Spleen (tissue), 11 donors: ENCODE measurements around the gene OR6B3. TPM values are rescaled to one million over a fixed set of nuclear protein-coding genes. Genes with fewer than 3 reads are reported as not detected.

Experiments used
- DNase-seq: peaks from one replicate; pipeline ENCODE4 v3.0.0-alpha.2; 2020
- H3K27ac ChIP-seq, 8 donors: fragments of 200-600 bp; sonication (generic) in 7 of 8; 1 replicate in 4 of 8; 2 replicates in 4 of 8; pipeline versions ENCODE4 v1.5.0 to v1.8.0; 2016 to 2021; ENCODE audit warnings: inconsistent platforms in 4 of 8, mild to moderate bottlenecking in 4 of 8, moderate library complexity in 1 of 8
- H3K27me3 ChIP-seq, 7 donors: fragments of 200-600 bp; sonication (generic) in 6 of 7; replicated peaks in 1 of 7; 1 replicate in 4 of 7; 2 replicates in 3 of 7; pipeline versions ENCODE4 v1.5.0 to v1.8.0; 2016 to 2021; ENCODE audit warnings: inconsistent platforms in 3 of 7, mild to moderate bottlenecking in 1 of 7
- H3K36me3 ChIP-seq, 6 donors: fragments of 200-600 bp; sonication (generic) in 5 of 6; 1 replicate in 4 of 6; 2 replicates in 2 of 6; pipeline versions ENCODE4 v1.5.0 to v1.8.0; 2016 to 2021; ENCODE audit warnings: inconsistent platforms in 2 of 6
- H3K4me1 ChIP-seq, 6 donors: fragments of 200-600 bp; sonication (generic) in 5 of 6; 1 replicate in 3 of 6; 2 replicates in 3 of 6; pipeline versions ENCODE4 v1.5.0 to v1.8.0; 2016 to 2021; ENCODE audit warnings: inconsistent platforms in 3 of 6
- H3K4me3 ChIP-seq, 8 donors: fragments of 200-600 bp; sonication (generic) in 7 of 8; 1 replicate in 4 of 8; 2 replicates in 4 of 8; pipeline versions ENCODE4 v1.5.0 to v1.8.0; 2016 to 2021; ENCODE audit warnings: inconsistent platforms in 4 of 8, mild to moderate bottlenecking in 4 of 8, moderate library complexity in 2 of 8
- H3K9me3 ChIP-seq, 8 donors: fragments of 200-600 bp; sonication (generic) in 7 of 8; 1 replicate in 4 of 8; 2 replicates in 4 of 8; pipeline versions ENCODE4 v1.5.0 to v1.8.0; 2016 to 2021; ENCODE audit warnings: inconsistent platforms in 4 of 8
- CTCF ChIP-seq, 11 experiments: fragments of 200-600 bp in 7 of 11; fragments of 450-650 bp in 4 of 11; sonication (generic) in 4 of 11; IDR thresholded peaks in 8 of 11; conservative IDR thresholded peaks in 3 of 11; 1 replicate in 7 of 11; 2 replicates in 4 of 11; pipeline versions ENCODE4 v1.4.0 to v1.8.0; 2016 to 2021; ENCODE audit warnings: antibody characterized with exemption in 11 of 11, inconsistent platforms in 4 of 11, mild to moderate bottlenecking in 1 of 11
- POLR2A ChIP-seq, 3 donors: fragments of 450-650 bp; IDR thresholded peaks; one replicate each; pipeline ENCODE4 v1.5.1; 2017; ENCODE audit warnings: antibody characterized with exemption in 3 of 3, mild to moderate bottlenecking in 1 of 3
- POLR2AphosphoS5 ChIP-seq, 3 donors: sonication (generic); formaldehyde crosslinking; IDR thresholded peaks; one replicate each; pipeline ENCODE4 v1.5.1; 2017; ENCODE audit warnings: antibody characterized with exemption in 3 of 3
- WGBS, 5 donors: extraction: QIAGEN DNeasy Blood & Tissue Kit in 3 of 5; methylation state at CpG; one replicate each; pipeline versions ENCODE4 v1.1.5 to v1.1.7; 2013 to 2018; 5-methylcytosine and 5-hydroxymethylcytosine counted together
- intact Hi-C: fragments of 100-400 bp; cut with DNase I; formaldehyde crosslinking; loops from one replicate; pipeline ENCODE4 v1.15.0; 2023; ENCODE audit warnings: low total_unique reads
- polyA plus RNA-seq, 3 donors: library from polyadenylated mRNA; stranded (reverse); fragments of 200-250 nt; gene quantifications; one replicate each; pipeline ENCODE4 v1.2.1, GENCODE V29; 2013
- total RNA-seq, 7 donors: library from RNA; depleted of rRNA in 3 of 7; stranded (reverse); fragments of >200 nt in 3 of 7; fragmentation: NEBNext Ultra II Directional in 4 of 7; extraction: Animal tissue kit (Norgen Biotek cat#: 25700) in 4 of 7; gene quantifications; one replicate each; pipeline versions ENCODE4 v1.1.0 to v1.2.1, GENCODE V29; 2016 to 2021
- donor health status: healthy with polysubstance abuse.
- donor health status: DM: no; HTN: no; CAD: no; lungs with moderate emphysema.
- donor health status: DM: no; HTN: no; CAD: no.
- donor health status: Bipolar disorder and iron deficiency.
- donor health status: healthy.
- donor health status: DM: no; HTN: no; CAD: no.
- donor health status: DM: yes; HTN: yes; CAD: no.

Gene OR6B3
- total and polyA plus RNA-seq, 10 donors = not detected

GRCh38 chr2:240021488-240022104 lies 31.7 kb downstream of the OR6B3 start:
- H3K36me3 ChIP-seq = peaks cover 0 to 49% (median 43%) of the 10 kb centered on the region in 6 donors
- H3K9me3 ChIP-seq = no peaks in the 10 kb centered on the region
- no peak overlapping the region for H3K4me3 ChIP-seq
- intact Hi-C loops = no loop called here
- WGBS, 5 donors = 57 to 68% (median 67%) methylated on average over 8 to 9 of the region's 9 CpGs
- no peak for TF ChIP-seq POLR2A (IDR thresholded peaks at IDR 0.05)
- TF ChIP-seq CTCF (IDR thresholded peaks at IDR 0.05 in 8 of 11, conservative IDR thresholded peaks at IDR 0.05 in 3 of 11) = peak in 10 of 11 experiments; percentile 29 to 82 (median 68)
- DNase-seq = peak; percentile 89
- H3K4me1 ChIP-seq = peaks cover 11 to 42% (median 29%) of the 10 kb centered on the region in 6 donors
- no peak overlapping the region for H3K27ac ChIP-seq
- no peaks in the 10 kb centered on the region for H3K27me3 ChIP-seq

- Histone ChIP-seq H3K27me3 (no peaks in the 10 kb centered on the region), H3K27ac (no peak overlapping the region), H3K9me3 (no peaks in the 10 kb centered on the region), H3K4me1 (peaks cover 0 to 22% (median 13%) of the 10 kb centered on the region in 6 donors), H3K36me3 (peaks cover 2 to 83% (median 76%) of the 10 kb centered on the region in 6 donors), H3K4me3 (no peak overlapping the region)
- TF ChIP-seq CTCF (IDR thresholded peaks at IDR 0.05 in 8 of 11, conservative IDR thresholded peaks at IDR 0.05 in 3 of 11) = no peak
- WGBS, 5 donors = 90 to 96% (median 95%) methylated on average over 11 of the region's 11 CpGs
- no peak for DNase-seq
- intact Hi-C loops = no loop called here
Measured at GRCh38 chr2:240018071-240018750, 35.1 kb downstream of the OR6B3 start.

DNA sequence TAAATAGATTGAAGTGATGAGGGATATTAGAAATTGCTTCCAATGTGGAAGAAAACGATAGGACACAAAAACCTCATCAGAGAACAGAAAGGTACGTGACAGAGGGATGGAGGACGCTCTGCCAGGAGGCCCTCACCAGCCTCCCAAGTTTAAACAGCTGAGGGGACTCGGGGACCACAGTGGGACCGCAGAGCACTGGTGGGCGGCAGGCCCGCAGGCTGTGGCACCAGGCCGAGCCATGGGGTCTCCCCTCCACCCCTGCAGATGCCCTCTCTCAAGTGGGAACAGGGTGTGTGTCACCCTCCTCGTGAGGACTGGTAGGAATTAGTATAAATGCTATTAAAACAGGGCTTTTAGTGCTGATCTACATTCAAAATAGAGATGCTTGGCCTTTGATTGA lies 39.0 kb downstream of the OR6B3 start:
- no peak overlapping the region for H3K4me3 ChIP-seq
- H3K4me1 ChIP-seq = no peaks in the 10 kb centered on the region
- DNase-seq = no peak
- intact Hi-C loops = no loop called here
- TF ChIP-seq POLR2A (IDR thresholded peaks at IDR 0.05) (no peak), CTCF (IDR thresholded peaks at IDR 0.05 in 8 of 11, conservative IDR thresholded peaks at IDR 0.05 in 3 of 11) (no peak), POLR2AphosphoS5 (IDR thresholded peaks at IDR 0.05) (no peak)
- peaks cover 3 to 100% (median 96%) of the 10 kb centered on the region in 6 donors for H3K36me3 ChIP-seq
- no peak overlapping the region for H3K27ac ChIP-seq
- 89 to 98% (median 95%) methylated on average over 9 of the region's 9 CpGs for WGBS, 5 donors
- H3K9me3 ChIP-seq = no peaks in the 10 kb centered on the region
- no peaks in the 10 kb centered on the region for H3K27me3 ChIP-seq

- Histone ChIP-seq H3K27ac (no peak overlapping the region), H3K27me3 (no peaks in the 10 kb centered on the region), H3K9me3 (no peaks in the 10 kb centered on the region), H3K4me1 (no peaks in the 10 kb centered on the region), H3K4me3 (no peak overlapping the region), H3K36me3 (peaks cover 3 to 100% (median 96%) of the 10 kb centered on the region in 6 donors)
- no peak for TF ChIP-seq POLR2AphosphoS5 (IDR thresholded peaks at IDR 0.05)
- no peak for TF ChIP-seq POLR2A (IDR thresholded peaks at IDR 0.05)
- TF ChIP-seq CTCF (IDR thresholded peaks at IDR 0.05 in 8 of 11, conservative IDR thresholded peaks at IDR 0.05 in 3 of 11) = no peak
- DNase-seq = no peak
- intact Hi-C loops = no loop called here
- WGBS, 5 donors = 90 to 98% (median 96%) methylated on average over 1 of the region's 1 CpG
Measured at GRCh38 chr2:240013343-240013742, 40.0 kb downstream of the OR6B3 start.
